ENCODE results near the gene TMTC2. TPM values are rescaled to one million over a fixed set of nuclear protein-coding genes. Genes with fewer than 3 reads are reported as not detected.
A peak's percentile ranks its signal among the peaks of the same experiment; 100 is the strongest.

The TMTC2 gene
- total RNA-seq, 1 donor from 2014 or later, result 12.3 TPM

DNA sequence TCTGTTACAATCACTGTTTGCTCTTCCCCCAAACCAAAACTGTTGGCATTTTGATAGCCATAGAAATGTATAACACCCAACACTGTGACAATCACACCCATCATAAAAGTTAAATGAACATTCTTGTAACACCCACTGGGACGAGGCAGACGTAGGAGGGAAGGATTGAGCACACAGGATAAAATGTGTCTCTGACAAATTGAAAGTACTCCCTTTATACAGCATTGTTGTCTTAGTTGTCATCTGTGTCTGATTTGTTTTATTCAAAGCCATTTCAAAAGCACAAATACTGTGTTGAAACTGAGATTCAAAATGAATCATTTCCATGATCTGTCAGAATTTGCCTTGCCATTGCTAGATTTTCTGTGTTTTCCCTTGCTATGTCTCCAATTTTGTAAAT, 436.3 kb downstream of the TMTC2 start:
- TF ChIP-seq, protein P1, sequence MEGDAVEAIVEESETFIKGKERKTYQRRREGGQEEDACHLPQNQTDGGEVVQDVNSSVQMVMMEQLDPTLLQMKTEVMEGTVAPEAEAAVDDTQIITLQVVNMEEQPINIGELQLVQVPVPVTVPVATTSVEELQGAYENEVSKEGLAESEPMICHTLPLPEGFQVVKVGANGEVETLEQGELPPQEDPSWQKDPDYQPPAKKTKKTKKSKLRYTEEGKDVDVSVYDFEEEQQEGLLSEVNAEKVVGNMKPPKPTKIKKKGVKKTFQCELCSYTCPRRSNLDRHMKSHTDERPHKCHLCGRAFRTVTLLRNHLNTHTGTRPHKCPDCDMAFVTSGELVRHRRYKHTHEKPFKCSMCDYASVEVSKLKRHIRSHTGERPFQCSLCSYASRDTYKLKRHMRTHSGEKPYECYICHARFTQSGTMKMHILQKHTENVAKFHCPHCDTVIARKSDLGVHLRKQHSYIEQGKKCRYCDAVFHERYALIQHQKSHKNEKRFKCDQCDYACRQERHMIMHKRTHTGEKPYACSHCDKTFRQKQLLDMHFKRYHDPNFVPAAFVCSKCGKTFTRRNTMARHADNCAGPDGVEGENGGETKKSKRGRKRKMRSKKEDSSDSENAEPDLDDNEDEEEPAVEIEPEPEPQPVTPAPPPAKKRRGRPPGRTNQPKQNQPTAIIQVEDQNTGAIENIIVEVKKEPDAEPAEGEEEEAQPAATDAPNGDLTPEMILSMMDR (conservative IDR thresholded peaks at IDR 0.05), result no peak
- Mint-ChIP-seq H3K4me1 (no peaks in the 10 kb centered on the region), H3K36me3 (ENCODE audit: low read depth) (peaks cover 1% of the 10 kb centered on the region), H3K27me3 (ENCODE audit: low read depth) (no peaks in the 10 kb centered on the region), H3K9me3 (peaks cover 4% of the 10 kb centered on the region), H3K27ac (ENCODE audit: unreplicated experiment) (no peak overlapping the region), H3K4me3 (no peak overlapping the region)
- DNase-seq (ENCODE audit: low read depth, low spot score), result no peak

DNA sequence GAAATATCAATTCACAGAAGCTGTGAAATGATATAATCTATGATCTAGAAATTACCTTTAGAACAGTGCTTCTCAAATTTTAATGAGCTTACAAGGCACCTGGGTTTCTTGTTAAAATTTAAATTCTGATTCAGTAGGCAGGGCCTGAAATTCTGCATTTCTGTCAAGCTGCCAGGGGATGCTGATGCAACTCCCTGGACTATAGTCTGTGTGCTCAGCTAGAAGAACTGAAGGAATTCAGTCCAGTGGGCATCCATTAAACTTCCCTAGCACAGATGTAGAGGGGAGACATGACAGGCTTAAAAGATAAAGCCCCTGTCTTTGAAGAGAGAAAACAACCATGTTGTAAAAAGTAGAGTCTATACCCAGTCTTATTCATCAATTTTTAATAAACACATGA, 441.8 kb downstream of the TMTC2 start:
- Mint-ChIP-seq H3K27ac (ENCODE audit: unreplicated experiment) (no peak overlapping the region), H3K9me3 (no peaks in the 10 kb centered on the region), H3K27me3 (ENCODE audit: low read depth) (no peaks in the 10 kb centered on the region), H3K36me3 (ENCODE audit: low read depth) (no peaks in the 10 kb centered on the region), H3K4me1 (peaks cover 15% of the 10 kb centered on the region), H3K4me3 (no peak overlapping the region)
- DNase-seq (ENCODE audit: low read depth, low spot score), result no peak
- TF ChIP-seq, protein P1 (conservative IDR thresholded peaks at IDR 0.05), result no peak

DNA sequence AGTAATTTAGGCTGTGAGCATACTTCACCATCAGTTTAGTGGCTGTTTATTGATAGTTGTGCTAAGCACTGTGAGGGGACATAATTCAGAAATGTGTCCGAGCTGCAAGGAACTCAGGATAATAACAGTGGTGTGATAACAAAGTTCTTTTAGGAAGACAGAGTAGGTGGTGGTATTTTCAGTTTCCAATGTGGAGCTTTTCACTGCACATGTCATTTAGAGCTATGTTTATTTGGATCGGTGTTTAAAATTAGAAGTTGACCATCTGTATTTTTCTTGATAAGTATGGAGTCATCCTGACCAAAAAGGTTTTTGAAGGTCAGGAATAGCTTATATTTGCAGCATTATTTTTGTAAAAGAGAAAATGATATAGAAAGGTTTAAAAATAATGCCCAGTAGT, 443.5 kb downstream of the TMTC2 start:
- Mint-ChIP-seq H3K9me3 (no peaks in the 10 kb centered on the region), H3K27me3 (ENCODE audit: low read depth) (no peaks in the 10 kb centered on the region), H3K27ac (ENCODE audit: unreplicated experiment) (no peak overlapping the region), H3K36me3 (ENCODE audit: low read depth) (no peaks in the 10 kb centered on the region), H3K4me1 (peaks cover 15% of the 10 kb centered on the region), H3K4me3 (no peak overlapping the region)
- no peak for DNase-seq (ENCODE audit: low read depth, low spot score)
- TF ChIP-seq, protein P1 (conservative IDR thresholded peaks at IDR 0.05), result no peak

DNA sequence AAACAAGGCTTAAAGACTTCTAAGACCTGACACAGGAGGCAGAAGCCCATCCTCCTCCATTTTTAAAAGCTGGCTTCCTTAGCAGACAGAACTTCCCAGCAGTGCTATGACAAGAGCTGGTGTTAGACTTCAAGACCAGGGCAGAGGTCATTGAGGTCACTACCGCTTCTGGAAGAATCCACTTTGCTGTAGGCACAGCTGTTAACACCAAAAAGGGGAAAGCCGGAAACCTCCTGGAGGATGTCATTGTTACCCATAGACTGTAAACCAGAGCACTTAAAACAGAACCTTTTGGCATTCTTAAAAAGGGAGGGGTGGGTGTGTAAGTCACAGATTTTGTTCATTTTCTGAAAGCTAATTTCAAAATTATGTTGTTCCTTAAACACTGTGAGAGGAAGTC, 445.7 kb downstream of the TMTC2 start:
- peak; percentile 7 for DNase-seq (ENCODE audit: low read depth, low spot score)
- no peaks in the 10 kb centered on the region for H3K9me3 Mint-ChIP-seq
- no peaks in the 10 kb centered on the region for H3K27me3 Mint-ChIP-seq (ENCODE audit: low read depth)
- H3K36me3 Mint-ChIP-seq (ENCODE audit: low read depth), result no peaks in the 10 kb centered on the region
- peaks cover 22% of the 10 kb centered on the region for H3K4me1 Mint-ChIP-seq
- no peak overlapping the region for H3K4me3 Mint-ChIP-seq
- peak overlapping the region; percentile 16 for H3K27ac Mint-ChIP-seq (ENCODE audit: unreplicated experiment)
- TF ChIP-seq, protein P1 (conservative IDR thresholded peaks at IDR 0.05), result no peak

DNA sequence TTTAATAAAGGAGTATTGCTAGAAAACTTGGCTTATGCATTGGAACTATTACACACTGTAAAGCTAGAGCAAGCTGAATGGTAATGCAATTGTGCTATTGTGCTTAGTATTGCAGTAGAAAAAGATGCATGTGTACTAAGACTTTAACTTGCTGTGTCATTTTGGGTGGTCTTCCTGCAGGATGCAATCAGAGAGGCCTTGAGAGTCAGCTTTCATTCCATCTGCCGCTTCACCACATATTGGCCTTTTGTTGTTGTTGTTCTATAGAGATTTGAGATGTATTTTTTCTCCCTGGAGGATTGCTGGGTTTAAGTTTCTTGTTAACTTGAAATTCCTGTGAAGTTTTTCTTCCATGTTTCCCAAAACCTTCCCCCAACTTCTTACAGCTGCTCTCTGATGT, 449.7 kb downstream of the TMTC2 start:
- peaks cover 6% of the 10 kb centered on the region for H3K36me3 Mint-ChIP-seq (ENCODE audit: low read depth)
- no peaks in the 10 kb centered on the region for H3K27me3 Mint-ChIP-seq (ENCODE audit: low read depth)
- TF ChIP-seq, protein P1 (conservative IDR thresholded peaks at IDR 0.05), result no peak
- no peak overlapping the region for H3K4me3 Mint-ChIP-seq
- no peak for DNase-seq (ENCODE audit: low read depth, low spot score)
- peaks cover 8% of the 10 kb centered on the region for H3K9me3 Mint-ChIP-seq
- H3K27ac Mint-ChIP-seq (ENCODE audit: unreplicated experiment), result peak overlapping the region; percentile 15
- peaks cover 22% of the 10 kb centered on the region for H3K4me1 Mint-ChIP-seq

DNA sequence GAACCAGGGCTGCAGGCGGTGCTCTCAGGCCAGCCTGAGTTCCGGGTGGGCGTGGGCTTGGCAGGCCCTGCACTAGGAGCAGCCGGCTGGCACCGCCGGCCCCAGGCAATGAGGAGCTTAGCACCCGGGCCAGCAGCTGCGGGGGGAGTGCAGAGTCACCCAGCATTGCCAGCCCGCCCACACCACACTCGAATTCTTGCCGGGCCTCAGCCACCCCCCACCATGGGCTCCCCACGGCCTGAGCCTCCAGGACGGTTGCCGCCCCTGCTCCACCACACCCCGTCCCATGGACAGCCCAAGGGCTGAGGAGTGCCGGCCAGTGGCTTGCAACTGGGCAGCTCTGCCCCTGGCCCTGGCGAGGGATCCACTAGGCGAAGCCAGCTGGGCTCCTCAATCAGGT, 453.4 kb downstream of the TMTC2 start:
- no peak overlapping the region for H3K27ac Mint-ChIP-seq (ENCODE audit: unreplicated experiment)
- TF ChIP-seq, protein P1 (conservative IDR thresholded peaks at IDR 0.05), result no peak
- no peaks in the 10 kb centered on the region for H3K27me3 Mint-ChIP-seq (ENCODE audit: low read depth)
- H3K4me3 Mint-ChIP-seq, result no peak overlapping the region
- H3K36me3 Mint-ChIP-seq (ENCODE audit: low read depth), result peaks cover 9% of the 10 kb centered on the region
- peaks cover 8% of the 10 kb centered on the region for H3K9me3 Mint-ChIP-seq
- H3K4me1 Mint-ChIP-seq, result peaks cover 7% of the 10 kb centered on the region
- no peak for DNase-seq (ENCODE audit: low read depth, low spot score)

All from neural crest cell (in vitro differentiated cells).